Osteoblast (primary cell): ENCODE measurements around the gene LRFN4. TPM values are rescaled to one million over a fixed set of nuclear protein-coding genes. Genes with fewer than 3 reads are reported as not detected.
A peak's percentile ranks its signal among the peaks of the same experiment; 100 is the strongest.

Experiments used
- DNase-seq: peaks from one replicate; pipeline ENCODE4 v3.0.0; 2011; ENCODE audit warnings: low spot score, mixed read lengths; ENCODE audit not compliant: insufficient read length; ENCODE audit errors: missing footprints
- H2AFZ ChIP-seq: 2 replicates; pipeline ENCODE4 v1.6.0; 2011; ENCODE audit warnings: mild to moderate bottlenecking, low read length
- H3K27ac ChIP-seq: 2 replicates; pipeline ENCODE4 v1.5.1; 2011; ENCODE audit warnings: mild to moderate bottlenecking, low read depth, low read length, moderate library complexity
- H3K27me3 ChIP-seq: 2 replicates; pipeline ENCODE4 v1.6.0; 2012; ENCODE audit warnings: mild to moderate bottlenecking, control low read depth, inconsistent platforms, low read length, moderate library complexity; ENCODE audit not compliant: insufficient read depth
- H3K36me3 ChIP-seq: 2 replicates; pipeline ENCODE4 v1.5.1; 2011; ENCODE audit warnings: mild to moderate bottlenecking, low read length, control low read depth, moderate library complexity; ENCODE audit not compliant: insufficient read depth
- H3K4me1 ChIP-seq: 2 replicates; pipeline ENCODE4 v1.5.1; 2011; ENCODE audit warnings: mild to moderate bottlenecking, low read length, control low read depth, moderate library complexity; ENCODE audit not compliant: insufficient read depth
- H3K4me2 ChIP-seq: 2 replicates; pipeline ENCODE4 v1.6.0; 2011; ENCODE audit warnings: mild to moderate bottlenecking, low read length; ENCODE audit not compliant: insufficient read depth
- H3K4me3 ChIP-seq: fragments of 200-600 bp; sonication (generic); 3 replicates; pipeline ENCODE4 v1.5.1; 2012; ENCODE audit warnings: mild to moderate bottlenecking, low read length, inconsistent platforms; ENCODE audit not compliant: insufficient read depth
- H3K79me2 ChIP-seq: 2 replicates; pipeline ENCODE4 v1.6.0; 2012; ENCODE audit warnings: mild to moderate bottlenecking, low read length, control low read depth, inconsistent platforms; ENCODE audit not compliant: insufficient read depth
- H3K9me3 ChIP-seq: 2 replicates; pipeline ENCODE4 v1.5.1; 2011; ENCODE audit warnings: low read depth, low read length, control low read depth
- H4K20me1 ChIP-seq: 2 replicates; pipeline ENCODE4 v1.6.0; 2012; ENCODE audit warnings: mild to moderate bottlenecking, low read length, control low read depth; ENCODE audit not compliant: insufficient read depth
- CTCF ChIP-seq: IDR thresholded peaks from 2 replicates; pipeline ENCODE4 v1.5.1; 2011; ENCODE audit warnings: mild to moderate bottlenecking, low read depth, low read length, moderate library complexity; ENCODE audit errors: extremely low read depth
- total RNA-seq: library from RNA; depleted of rRNA; stranded (reverse); fragments of >200 nt; gene quantifications from 2 replicates; pipeline ENCODE4 v1.2.3, GENCODE V29; 2012

The LRFN4 gene
- total RNA-seq, 1 donor, result 16.3 TPM

- DNase-seq, result peak; percentile 68
- no peaks in the 10 kb centered on the region for H3K27me3 ChIP-seq
- H2AFZ ChIP-seq, result no peak overlapping the region
- no peaks in the 10 kb centered on the region for H3K9me3 ChIP-seq
- H4K20me1 ChIP-seq, result no peaks in the 10 kb centered on the region
- H3K4me2 ChIP-seq, result no peak overlapping the region
- no peak for TF ChIP-seq CTCF
- H3K4me3 ChIP-seq, result no peak overlapping the region
- H3K4me1 ChIP-seq, result no peaks in the 10 kb centered on the region
- H3K27ac ChIP-seq, result no peak overlapping the region
- H3K79me2 ChIP-seq, result peaks cover 2% of the 10 kb centered on the region
- no peaks in the 10 kb centered on the region for H3K36me3 ChIP-seq
Observed at GRCh38 chr11:66861038-66861773, 4.3 kb downstream of the LRFN4 start.

GRCh38 chr11:66861774-66862558 lies 5.1 kb downstream of the LRFN4 start:
- no peaks in the 10 kb centered on the region for H3K27me3 ChIP-seq
- H3K4me2 ChIP-seq, result no peak overlapping the region
- H3K79me2 ChIP-seq, result no peaks in the 10 kb centered on the region
- H2AFZ ChIP-seq, result no peak overlapping the region
- H3K4me1 ChIP-seq, result no peaks in the 10 kb centered on the region
- H3K9me3 ChIP-seq, result no peaks in the 10 kb centered on the region
- no peak overlapping the region for H3K4me3 ChIP-seq
- H4K20me1 ChIP-seq, result no peaks in the 10 kb centered on the region
- no peaks in the 10 kb centered on the region for H3K36me3 ChIP-seq
- no peak overlapping the region for H3K27ac ChIP-seq
- no peak for TF ChIP-seq CTCF
- DNase-seq, result peak; percentile 81

- no peak overlapping the region for H2AFZ ChIP-seq
- no peaks in the 10 kb centered on the region for H3K9me3 ChIP-seq
- H3K79me2 ChIP-seq, result no peaks in the 10 kb centered on the region
- no peak overlapping the region for H3K4me2 ChIP-seq
- no peak overlapping the region for H3K4me3 ChIP-seq
- H3K36me3 ChIP-seq, result no peaks in the 10 kb centered on the region
- TF ChIP-seq CTCF, result no peak
- H3K27ac ChIP-seq, result no peak overlapping the region
- H4K20me1 ChIP-seq, result no peaks in the 10 kb centered on the region
- DNase-seq, result peak; percentile 72
- no peaks in the 10 kb centered on the region for H3K4me1 ChIP-seq
- no peaks in the 10 kb centered on the region for H3K27me3 ChIP-seq
Observed at GRCh38 chr11:66862559-66863037, 5.7 kb downstream of the LRFN4 start.

- no peak overlapping the region for H3K27ac ChIP-seq
- no peaks in the 10 kb centered on the region for H3K36me3 ChIP-seq
- H3K4me2 ChIP-seq, result no peak overlapping the region
- no peaks in the 10 kb centered on the region for H4K20me1 ChIP-seq
- H3K9me3 ChIP-seq, result no peaks in the 10 kb centered on the region
- DNase-seq, result peak; percentile 73
- H2AFZ ChIP-seq, result no peak overlapping the region
- H3K4me1 ChIP-seq, result no peaks in the 10 kb centered on the region
- H3K27me3 ChIP-seq, result no peaks in the 10 kb centered on the region
- no peak for TF ChIP-seq CTCF
- H3K79me2 ChIP-seq, result no peaks in the 10 kb centered on the region
- H3K4me3 ChIP-seq, result no peak overlapping the region
Observed at GRCh38 chr11:66863428-66864125, 6.7 kb downstream of the LRFN4 start.
